Tibial artery (tissue), 4 donors: ENCODE results near the gene ACOT6.
A peak's percentile ranks its signal among the peaks of the same experiment; 100 is the strongest.

Source experiments
- DNase-seq, 2 donors: peaks; one replicate each; pipeline ENCODE4 v3.0.0-alpha.2; 2019
- H3K27ac ChIP-seq, 2 donors: fragments of 200-600 bp; sonication (generic) in 1 of 2; 1 replicate in 1 of 2; 2 replicates in 1 of 2; pipeline ENCODE4 v1.5.1; 2018 to 2019; ENCODE audit warnings: mild to moderate bottlenecking in 1 of 2
- H3K27me3 ChIP-seq, 2 donors: fragments of 200-600 bp; sonication (generic) in 1 of 2; one replicate each; pipeline versions ENCODE4 v1.5.1 to v1.6.0; 2016 to 2019
- H3K36me3 ChIP-seq, 3 donors: fragments of 200-600 bp; sonication (generic) in 2 of 3; one replicate each; pipeline ENCODE4 v1.5.1; 2016 to 2019; ENCODE audit warnings: mild to moderate bottlenecking in 2 of 3
- H3K4me1 ChIP-seq, 4 donors: fragments of 200-600 bp; sonication (generic) in 2 of 4; 1 replicate in 3 of 4; 2 replicates in 1 of 4; pipeline ENCODE4 v1.5.1; 2016 to 2019
- H3K4me3 ChIP-seq, 2 donors: fragments of 200-600 bp; sonication (generic) in 1 of 2; 1 replicate in 1 of 2; 2 replicates in 1 of 2; pipeline ENCODE4 v1.5.1; 2018 to 2019; ENCODE audit warnings: mild to moderate bottlenecking in 2 of 2
- H3K9me3 ChIP-seq, 3 donors: fragments of 200-600 bp; sonication (generic) in 1 of 3; one replicate each; pipeline ENCODE4 v1.5.1; 2016 to 2019
- intact Hi-C: fragments of 100-400 bp; cut with DNase I; formaldehyde crosslinking; loops from one replicate; pipeline ENCODE4 v1.15.0; 2023; ENCODE audit warnings: low total_unique reads
- TF ChIP-seq, protein P1 (sequence below), 2 experiments: fragments of 200-600 bp in 1 of 2; fragments of 450-650 bp in 1 of 2; IDR thresholded peaks; one replicate each; pipeline ENCODE4 v1.5.1; 2017 to 2019; ENCODE audit warnings: antibody characterized with exemption in 2 of 2, mild to moderate bottlenecking in 1 of 2, moderate library complexity in 1 of 2

Gene ACOT6

DNA sequence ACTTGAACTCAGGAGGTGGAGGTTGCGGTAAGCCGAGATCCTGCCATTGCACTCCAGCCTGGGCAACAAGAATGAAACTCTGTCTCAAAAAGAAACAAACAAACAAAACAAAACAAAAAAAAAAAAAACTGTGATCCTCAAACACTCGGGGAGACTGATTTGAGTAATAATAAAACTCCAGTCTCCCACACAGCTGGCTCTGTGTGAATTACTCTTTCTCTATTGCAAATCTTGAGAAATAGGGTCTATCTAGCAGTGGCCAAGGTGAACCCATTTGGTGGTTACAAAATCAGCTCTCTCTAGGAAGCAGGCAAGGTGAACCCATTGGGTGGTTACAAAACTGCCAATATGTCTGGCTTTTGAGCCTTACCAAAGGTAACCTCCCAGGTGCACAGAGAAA, 6.0 kb upstream of the ACOT6 start:
- no peaks in the 10 kb centered on the region for H3K36me3 ChIP-seq
- no peaks in the 10 kb centered on the region for H3K27me3 ChIP-seq
- H3K4me1 ChIP-seq = no peaks in the 10 kb centered on the region
- H3K9me3 ChIP-seq = no peaks in the 10 kb centered on the region
- H3K27ac ChIP-seq = no peak overlapping the region
- intact Hi-C loops = no loop called here
- H3K4me3 ChIP-seq = no peak overlapping the region
- no peak for DNase-seq
- TF ChIP-seq, protein P1, sequence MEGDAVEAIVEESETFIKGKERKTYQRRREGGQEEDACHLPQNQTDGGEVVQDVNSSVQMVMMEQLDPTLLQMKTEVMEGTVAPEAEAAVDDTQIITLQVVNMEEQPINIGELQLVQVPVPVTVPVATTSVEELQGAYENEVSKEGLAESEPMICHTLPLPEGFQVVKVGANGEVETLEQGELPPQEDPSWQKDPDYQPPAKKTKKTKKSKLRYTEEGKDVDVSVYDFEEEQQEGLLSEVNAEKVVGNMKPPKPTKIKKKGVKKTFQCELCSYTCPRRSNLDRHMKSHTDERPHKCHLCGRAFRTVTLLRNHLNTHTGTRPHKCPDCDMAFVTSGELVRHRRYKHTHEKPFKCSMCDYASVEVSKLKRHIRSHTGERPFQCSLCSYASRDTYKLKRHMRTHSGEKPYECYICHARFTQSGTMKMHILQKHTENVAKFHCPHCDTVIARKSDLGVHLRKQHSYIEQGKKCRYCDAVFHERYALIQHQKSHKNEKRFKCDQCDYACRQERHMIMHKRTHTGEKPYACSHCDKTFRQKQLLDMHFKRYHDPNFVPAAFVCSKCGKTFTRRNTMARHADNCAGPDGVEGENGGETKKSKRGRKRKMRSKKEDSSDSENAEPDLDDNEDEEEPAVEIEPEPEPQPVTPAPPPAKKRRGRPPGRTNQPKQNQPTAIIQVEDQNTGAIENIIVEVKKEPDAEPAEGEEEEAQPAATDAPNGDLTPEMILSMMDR (IDR thresholded peaks at IDR 0.05) = no peak

DNA sequence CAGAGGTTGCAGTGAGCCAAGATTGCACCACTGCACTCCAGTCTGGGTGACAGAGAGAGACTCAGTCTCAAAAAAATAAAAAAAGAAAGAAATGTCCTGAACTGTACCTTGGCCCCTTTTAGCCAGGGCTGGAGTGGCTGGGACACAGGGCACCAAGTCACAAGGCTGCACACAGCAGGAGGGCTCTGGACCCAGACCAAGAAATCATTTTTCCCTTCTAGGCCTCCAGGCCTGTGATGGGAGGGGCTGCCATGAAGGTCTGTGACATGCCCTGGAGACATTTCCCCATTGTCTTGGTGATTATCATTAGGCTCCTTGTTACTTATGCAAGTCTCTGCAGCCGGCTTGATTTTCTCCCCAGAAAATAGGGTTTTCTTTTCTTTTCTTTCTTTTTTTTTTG, 5.1 kb upstream of the ACOT6 start:
- DNase-seq = no peak
- H3K36me3 ChIP-seq = no peaks in the 10 kb centered on the region
- H3K27me3 ChIP-seq = no peaks in the 10 kb centered on the region
- intact Hi-C loops = no loop called here
- H3K4me3 ChIP-seq = no peak overlapping the region
- TF ChIP-seq, protein P1 (IDR thresholded peaks at IDR 0.05) = no peak
- H3K9me3 ChIP-seq = no peaks in the 10 kb centered on the region
- peaks cover 0 to 5% (median 2%) of the 10 kb centered on the region in 4 donors for H3K4me1 ChIP-seq
- H3K27ac ChIP-seq = no peak overlapping the region

- TF ChIP-seq, protein P1 (IDR thresholded peaks at IDR 0.05) = no peak
- intact Hi-C loops = no loop called here
Observed at GRCh38 chr14:73610687-73611086, 1.6 kb upstream of the ACOT6 start.

GRCh38 chr14:73613046-73613383, 698 bp downstream of the ACOT6 start:
- no peak for DNase-seq
- H3K9me3 ChIP-seq = no peaks in the 10 kb centered on the region
- H3K27me3 ChIP-seq = no peaks in the 10 kb centered on the region
- intact Hi-C loops = no loop called here
- H3K4me3 ChIP-seq = peak overlapping the region; percentile 64 to 71
- H3K4me1 ChIP-seq = peaks cover 0 to 17% (median 4%) of the 10 kb centered on the region in 4 donors
- no peaks in the 10 kb centered on the region for H3K36me3 ChIP-seq
- TF ChIP-seq, protein P1 (IDR thresholded peaks at IDR 0.05) = no peak
- peak overlapping the region; percentile 83 to 90 for H3K27ac ChIP-seq

More at GRCh38 chr14:73610687-73611086, 1.6 kb upstream of the ACOT6 start:
- no peak for DNase-seq
- Histone ChIP-seq H3K9me3 (no peaks in the 10 kb centered on the region), H3K4me3 (no peak overlapping the region), H3K27ac (no peak overlapping the region), H3K27me3 (no peaks in the 10 kb centered on the region), H3K36me3 (no peaks in the 10 kb centered on the region), H3K4me1 (peaks cover 0 to 17% (median 4%) of the 10 kb centered on the region in 4 donors)

DNA sequence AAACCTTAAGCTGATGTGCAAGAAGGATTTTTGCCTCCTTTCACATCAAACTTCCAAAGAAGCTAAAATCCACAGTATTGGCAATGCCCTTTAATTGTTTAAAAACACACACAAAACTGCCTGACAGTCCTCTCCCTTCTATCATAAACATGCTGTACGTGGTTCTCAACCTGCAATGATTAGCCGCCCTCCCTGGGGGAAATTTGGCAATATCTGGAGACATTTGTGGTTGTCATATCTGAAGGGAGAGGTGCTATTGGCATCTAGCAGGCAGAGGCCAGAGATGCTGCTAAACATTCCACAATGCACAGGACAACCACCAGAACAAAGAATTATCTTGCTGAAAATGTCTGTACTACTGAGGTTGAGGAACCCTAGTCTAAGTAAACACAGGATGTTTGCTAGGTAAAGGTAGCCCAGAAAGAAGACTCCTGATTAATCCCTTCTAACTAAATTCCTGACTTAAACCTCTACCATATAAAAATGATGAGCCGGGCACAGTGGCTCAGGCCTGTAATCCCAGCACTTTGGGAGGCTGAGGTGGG, 1.2 kb downstream of the ACOT6 start:
- Histone ChIP-seq H3K27ac (peak overlapping the region; percentile 83 to 90), H3K27me3 (no peaks in the 10 kb centered on the region), H3K36me3 (no peaks in the 10 kb centered on the region), H3K4me3 (peak overlapping the region; percentile 64 to 71), H3K9me3 (no peaks in the 10 kb centered on the region), H3K4me1 (peaks cover 0 to 17% (median 4%) of the 10 kb centered on the region in 4 donors)
- no peak for DNase-seq
- intact Hi-C loops = no loop called here
- TF ChIP-seq, protein P1 (IDR thresholded peaks at IDR 0.05) = no peak

- TF ChIP-seq, protein P1 (IDR thresholded peaks at IDR 0.05) = no peak
- Histone ChIP-seq H3K4me3 (no peak overlapping the region), H3K9me3 (no peaks in the 10 kb centered on the region), H3K36me3 (no peaks in the 10 kb centered on the region), H3K4me1 (peaks cover 0 to 16% (median 4%) of the 10 kb centered on the region in 4 donors), H3K27ac (no peak overlapping the region), H3K27me3 (no peaks in the 10 kb centered on the region)
- intact Hi-C loops = no loop called here
- no peak for DNase-seq
Observed at GRCh38 chr14:73616831-73617230, 4.5 kb downstream of the ACOT6 start.
